Astrocyte of the spinal cord (primary cell): ENCODE results near the gene KRT84.

ENCODE experiments used
- DNase-seq: peaks from one replicate; pipeline ENCODE4 v3.0.0; 2011; ENCODE audit warnings: low read depth, low spot score
- H3K4me3 ChIP-seq: 2 replicates; pipeline ENCODE4 v1.5.1; 2011; ENCODE audit warnings: low read depth, mild to moderate bottlenecking, low read length, moderate library complexity
- in situ Hi-C: cut with HindIII; loops from 2 replicates; pipeline ENCODE4 v1.10.0; 2017; ENCODE audit warnings: low sequenced_read_pairs
- TF ChIP-seq, protein P1 (sequence below): IDR thresholded peaks from 2 replicates; pipeline ENCODE4 v1.5.1; 2012; ENCODE audit warnings: low read depth, mild to moderate bottlenecking, low read length, inconsistent platforms

Gene KRT84

DNA sequence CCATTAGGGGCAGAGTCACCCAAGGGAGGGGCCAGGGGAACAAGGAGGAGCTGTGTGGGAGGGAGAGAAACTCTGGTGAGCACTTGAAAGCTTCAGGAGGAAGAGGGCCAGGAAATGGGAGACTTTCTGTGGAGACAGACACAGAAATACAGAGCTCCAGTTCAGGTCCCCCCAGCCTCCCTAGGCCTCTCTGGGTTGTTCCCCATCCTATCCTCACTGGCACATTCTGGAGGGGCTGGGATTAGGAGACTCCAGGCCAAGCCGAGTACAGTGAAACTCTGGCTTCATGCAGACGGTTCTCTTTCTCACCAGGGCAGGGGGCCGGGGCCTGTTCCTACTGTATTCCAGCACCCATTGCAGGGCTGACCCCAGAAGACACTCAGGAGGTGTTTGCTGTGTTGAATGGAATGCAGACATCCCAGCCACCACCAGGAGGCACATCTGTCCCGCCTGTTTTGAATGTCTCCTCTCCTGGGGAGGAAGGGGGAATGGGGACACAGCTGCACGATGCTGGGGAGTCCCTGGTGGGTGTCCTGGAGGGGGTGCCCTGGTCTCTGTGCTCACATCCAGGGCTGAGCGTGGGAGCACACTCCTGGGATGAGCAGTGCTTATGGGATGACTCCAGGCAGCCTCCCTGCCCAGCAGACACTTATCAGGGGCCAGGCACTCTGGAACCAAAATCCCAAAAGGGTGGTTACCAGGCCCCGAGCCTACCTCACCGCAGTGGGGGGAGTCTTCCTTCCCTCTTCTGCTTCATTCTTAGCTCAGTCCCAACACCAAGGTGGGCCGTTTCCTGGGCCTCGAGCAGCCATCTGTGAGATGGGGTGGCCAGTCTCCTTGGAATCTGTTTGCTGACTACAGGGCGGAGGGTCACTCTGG, 5.5 kb upstream of the KRT84 start:
- H3K4me3 ChIP-seq = no peak overlapping the region
- DNase-seq = no peak
- TF ChIP-seq, protein P1, sequence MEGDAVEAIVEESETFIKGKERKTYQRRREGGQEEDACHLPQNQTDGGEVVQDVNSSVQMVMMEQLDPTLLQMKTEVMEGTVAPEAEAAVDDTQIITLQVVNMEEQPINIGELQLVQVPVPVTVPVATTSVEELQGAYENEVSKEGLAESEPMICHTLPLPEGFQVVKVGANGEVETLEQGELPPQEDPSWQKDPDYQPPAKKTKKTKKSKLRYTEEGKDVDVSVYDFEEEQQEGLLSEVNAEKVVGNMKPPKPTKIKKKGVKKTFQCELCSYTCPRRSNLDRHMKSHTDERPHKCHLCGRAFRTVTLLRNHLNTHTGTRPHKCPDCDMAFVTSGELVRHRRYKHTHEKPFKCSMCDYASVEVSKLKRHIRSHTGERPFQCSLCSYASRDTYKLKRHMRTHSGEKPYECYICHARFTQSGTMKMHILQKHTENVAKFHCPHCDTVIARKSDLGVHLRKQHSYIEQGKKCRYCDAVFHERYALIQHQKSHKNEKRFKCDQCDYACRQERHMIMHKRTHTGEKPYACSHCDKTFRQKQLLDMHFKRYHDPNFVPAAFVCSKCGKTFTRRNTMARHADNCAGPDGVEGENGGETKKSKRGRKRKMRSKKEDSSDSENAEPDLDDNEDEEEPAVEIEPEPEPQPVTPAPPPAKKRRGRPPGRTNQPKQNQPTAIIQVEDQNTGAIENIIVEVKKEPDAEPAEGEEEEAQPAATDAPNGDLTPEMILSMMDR = peak; percentile 68
- in situ Hi-C loops = no loop called here

DNA sequence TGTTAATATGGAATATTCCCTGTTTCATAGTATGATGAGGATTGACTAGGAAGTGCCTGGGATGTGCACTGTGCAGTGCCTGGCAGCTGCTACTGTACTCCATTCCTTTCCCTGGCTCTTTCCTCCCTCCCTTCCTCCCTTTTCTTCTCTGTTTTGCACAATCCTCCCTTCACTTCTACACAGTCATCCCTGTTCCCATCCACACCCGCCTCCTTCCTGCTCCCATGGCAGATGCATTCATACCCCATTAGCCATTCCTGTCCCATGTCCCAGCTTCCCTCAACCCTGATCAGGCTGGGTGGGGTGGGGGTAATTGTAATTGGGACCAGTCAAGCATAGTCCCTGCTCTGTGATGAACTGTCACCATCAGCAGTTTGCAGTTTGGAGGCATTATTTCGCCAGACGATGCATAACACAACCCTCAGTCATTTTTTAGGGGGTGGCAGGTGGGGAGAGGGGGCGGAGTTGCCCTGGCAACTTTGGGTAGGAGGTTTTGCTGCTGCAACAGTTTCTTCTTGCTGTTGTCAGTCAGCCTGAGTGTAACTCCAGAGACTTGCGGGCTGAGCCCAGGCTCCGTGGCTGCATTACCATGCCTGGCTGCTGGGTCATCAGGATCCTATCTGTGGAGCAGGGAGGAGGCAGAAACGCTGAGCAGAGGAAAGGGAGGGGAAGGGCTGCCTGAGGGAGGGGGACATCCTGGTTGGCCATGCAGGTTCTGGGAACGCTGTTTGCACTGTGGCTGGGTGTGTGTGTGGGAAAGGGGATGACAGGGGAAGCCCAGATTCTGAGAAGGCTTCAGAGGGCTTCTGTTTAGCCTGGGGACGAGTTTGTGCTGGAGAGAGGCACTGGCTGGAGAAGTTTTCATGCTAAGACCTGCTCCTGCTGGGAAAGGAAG, 4.1 kb upstream of the KRT84 start:
- TF ChIP-seq, protein P1 = no peak
- H3K4me3 ChIP-seq = no peak overlapping the region
- in situ Hi-C loops = no loop called here
- DNase-seq = no peak

DNA sequence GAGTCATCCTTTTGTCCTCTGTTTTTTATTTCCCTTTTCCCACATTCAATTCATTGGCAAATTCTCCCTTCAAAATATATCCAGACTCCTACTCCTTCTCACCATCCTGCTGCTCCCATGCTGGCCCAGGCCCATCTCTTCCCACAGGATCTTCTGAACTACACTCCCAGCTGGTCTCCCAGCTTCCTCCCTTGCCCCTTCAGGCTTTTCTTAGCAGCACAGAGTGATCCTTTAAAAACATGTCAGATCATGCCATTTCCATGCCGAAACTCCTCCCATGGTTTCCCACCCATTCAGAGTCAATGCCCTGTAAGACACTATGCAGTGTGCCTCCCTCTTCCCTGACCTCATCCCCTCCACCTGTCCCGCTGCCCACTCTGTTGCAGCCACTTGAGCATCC, 2.4 kb upstream of the KRT84 start:
- no peak for DNase-seq
- no peak overlapping the region for H3K4me3 ChIP-seq
- TF ChIP-seq, protein P1 = no peak
- in situ Hi-C loops = no loop called here

DNA sequence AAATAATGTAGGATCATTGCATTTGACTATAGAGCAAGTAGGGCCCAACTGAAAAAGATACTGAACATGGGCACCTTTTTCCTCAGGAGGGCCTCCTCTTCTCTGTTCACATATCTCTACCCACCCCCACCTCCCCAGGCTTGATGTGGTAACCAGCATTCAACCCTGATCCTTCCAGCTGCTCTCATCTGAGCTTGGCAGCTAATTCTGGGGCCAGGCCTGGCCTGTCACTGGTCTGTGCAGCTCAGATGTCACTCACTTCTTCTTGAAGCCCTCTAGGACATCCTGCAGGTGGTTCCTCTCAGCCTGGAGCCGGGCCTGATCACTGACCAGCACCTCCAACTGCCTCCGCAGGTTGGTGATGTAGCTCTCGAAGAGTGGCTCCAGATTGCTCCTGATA, 2.1 kb downstream of the KRT84 start:
- no peak overlapping the region for H3K4me3 ChIP-seq
- in situ Hi-C loops = no loop called here
- TF ChIP-seq, protein P1 = no peak
- DNase-seq = no peak

DNA sequence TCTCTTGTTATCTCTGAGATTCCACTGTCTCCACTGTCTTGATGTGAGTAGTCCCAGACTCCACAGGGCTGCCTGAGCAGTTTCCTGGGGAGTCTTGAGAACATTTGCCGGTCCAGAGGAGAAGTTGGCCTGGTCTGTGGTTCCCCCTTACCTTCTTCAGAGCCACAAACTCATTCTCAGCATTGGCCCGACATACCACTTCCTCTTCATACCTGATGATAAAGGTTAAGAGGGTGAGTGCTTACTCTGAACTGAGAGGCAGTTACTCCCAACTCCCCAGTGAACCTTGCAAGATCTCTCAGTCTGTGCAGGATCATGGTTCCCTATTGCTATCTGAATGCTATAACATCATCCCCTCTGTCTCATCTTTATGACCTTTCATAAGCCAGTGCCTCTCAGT, 2.6 kb downstream of the KRT84 start:
- in situ Hi-C loops = no loop called here
- DNase-seq = no peak
- H3K4me3 ChIP-seq = no peak overlapping the region
- TF ChIP-seq, protein P1 = no peak

DNA sequence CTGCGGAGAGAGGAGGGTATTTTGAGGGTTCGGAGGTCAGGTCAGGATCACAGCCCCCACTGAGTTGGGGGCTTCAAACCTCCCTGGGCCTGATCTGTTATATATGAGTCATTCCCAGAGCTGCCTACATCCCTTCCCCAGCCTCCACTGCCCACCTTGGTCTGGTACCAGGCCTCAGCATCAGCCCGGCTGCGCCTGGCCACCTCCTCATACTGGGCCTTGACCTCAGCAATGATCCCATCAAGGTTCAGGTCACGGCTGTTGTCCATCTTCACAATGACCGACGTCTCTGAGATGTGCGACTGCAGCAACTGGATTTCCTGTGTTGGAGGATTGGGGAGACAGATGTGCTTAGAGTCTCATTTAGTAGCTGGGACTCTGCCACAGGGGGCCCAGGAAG, 4.2 kb downstream of the KRT84 start:
- in situ Hi-C loops = no loop called here
- TF ChIP-seq, protein P1 = no peak

More for the DNA sequence above, 4.2 kb downstream of the KRT84 start:
- H3K4me3 ChIP-seq = no peak overlapping the region
- no peak for DNase-seq
